ENCODE results near the gene SP7.

GRCh38 chr12:53355121-53355520 lies 19.0 kb upstream of the SP7 start:
- TF ChIP-seq CTCF (IDR thresholded peaks at IDR 0.05) (no peak), POLR2A (IDR thresholded peaks at IDR 0.05) (no peak), EP300 (IDR thresholded peaks at IDR 0.05) (no peak)

All from ovary (tissue), 3 donors.